GM19467 (cell line): ENCODE measurements around the gene ZNF668.
"Not testable (repeated sequence)": the region's sequence is repeated elsewhere in the genome, so short reads cannot be mapped to it uniquely, and the experiment has no call there.

Experiments used
- ATAC-seq: cut with Tn5 transposase; IDR thresholded peaks from one replicate; pipeline ENCODE4 v1.9.1; 2021; ENCODE audit warnings: mild to moderate bottlenecking, moderate library complexity; ENCODE audit not compliant: unreplicated experiment

Gene ZNF668

GRCh38 chr16:31061126-31061812, 12.8 kb downstream of the ZNF668 start:
- no peak for ATAC-seq

- ATAC-seq: no peak
Measured at GRCh38 chr16:31055613-31056012, 18.4 kb downstream of the ZNF668 start.

GRCh38 chr16:31052114-31052513, 21.9 kb downstream of the ZNF668 start:
- no peak for ATAC-seq

- ATAC-seq: no peak
Measured at GRCh38 chr16:31050280-31051030, 23.6 kb downstream of the ZNF668 start.

- no peak for ATAC-seq
Measured at GRCh38 chr16:31043898-31044481, 30.1 kb downstream of the ZNF668 start.

GRCh38 chr16:31043352-31043751, 30.7 kb downstream of the ZNF668 start:
- no peak for ATAC-seq

- ATAC-seq: no peak
Measured at GRCh38 chr16:31042866-31043265, 31.2 kb downstream of the ZNF668 start.

GRCh38 chr16:31038993-31039392, 35.0 kb downstream of the ZNF668 start:
- ATAC-seq: no peak

GRCh38 chr16:31036691-31037090, 37.3 kb downstream of the ZNF668 start:
- no peak for ATAC-seq

- peak; percentile 45 for ATAC-seq
Measured at GRCh38 chr16:31033709-31034492, 40.1 kb downstream of the ZNF668 start.

GRCh38 chr16:31032736-31033708, 41.0 kb downstream of the ZNF668 start, which contains the start of gene STX4:
Gene STX4, plus strand, starts transcription at chr16:31033558. Its CDS starts 248 bp downstream, at chr16:31033806.
- peak; percentile 75 for ATAC-seq

- ATAC-seq: no peak
Measured at GRCh38 chr16:31031276-31031675, 42.8 kb downstream of the ZNF668 start.

GRCh38 chr16:31029272-31029671, 44.8 kb downstream of the ZNF668 start:
- ATAC-seq: no peak

- no peak for ATAC-seq
Measured at GRCh38 chr16:31025339-31025738, 48.7 kb downstream of the ZNF668 start.

GRCh38 chr16:31023627-31024226, 50.3 kb downstream of the ZNF668 start:
- ATAC-seq: no peak

- no peak for ATAC-seq
Measured at GRCh38 chr16:31023252-31023602, 50.8 kb downstream of the ZNF668 start.

GRCh38 chr16:31022544-31023251, 51.3 kb downstream of the ZNF668 start:
- ATAC-seq: no peak

- no peak for ATAC-seq
Measured at GRCh38 chr16:31020536-31020935, 53.5 kb downstream of the ZNF668 start.

- not testable (repeated sequence) for ATAC-seq
Measured at GRCh38 chr16:31017756-31018155, 56.3 kb downstream of the ZNF668 start.
